TTC549 (cell line): ENCODE data around the gene DPH7.
"Not testable (repeated sequence)": the region's sequence is repeated elsewhere in the genome, so short reads cannot be mapped to it uniquely, and the experiment has no call there.

ENCODE experiments used
- FAIRE-seq: peaks from 2 replicates; lab custom pipeline; 2012; peaks lifted over from hg19 to GRCh38; lab: Jason Lieb, UNC

Gene DPH7

GRCh38 chr9:137516144-137516917 is 62.4 kb downstream of the DPH7 start:
- FAIRE-seq = no peak

GRCh38 chr9:137515338-137515724 is 63.4 kb downstream of the DPH7 start:
- FAIRE-seq = no peak

- FAIRE-seq = no peak
These were observed 63.9 kb downstream of the DPH7 start for GRCh38 chr9:137514691-137515337.

GRCh38 chr9:137513801-137514570 is 64.7 kb downstream of the DPH7 start:
- not testable (repeated sequence) for FAIRE-seq

- FAIRE-seq = not testable (repeated sequence)
These were observed 65.6 kb downstream of the DPH7 start for GRCh38 chr9:137513136-137513535.

GRCh38 chr9:137511758-137512463 is 66.8 kb downstream of the DPH7 start:
- FAIRE-seq = no peak

- not testable (repeated sequence) for FAIRE-seq
These were observed 67.6 kb downstream of the DPH7 start for GRCh38 chr9:137511126-137511525.

GRCh38 chr9:137509198-137509597 is 69.5 kb downstream of the DPH7 start:
- FAIRE-seq = no peak

GRCh38 chr9:137506702-137507171 is 72.0 kb downstream of the DPH7 start:
- no peak for FAIRE-seq

GRCh38 chr9:137506274-137506673 is 72.5 kb downstream of the DPH7 start:
- no peak for FAIRE-seq

GRCh38 chr9:137505421-137506140 is 73.1 kb downstream of the DPH7 start:
- FAIRE-seq = no peak
